GM18508 (cell line): ENCODE data around the gene ANKS1B.

ENCODE experiments used
- ATAC-seq: cut with Tn5 transposase; IDR thresholded peaks from one replicate; pipeline ENCODE4 v1.9.1; 2021; ENCODE audit warnings: moderate number of reproducible peaks; ENCODE audit not compliant: insufficient read depth, unreplicated experiment

ANKS1B gene

DNA sequence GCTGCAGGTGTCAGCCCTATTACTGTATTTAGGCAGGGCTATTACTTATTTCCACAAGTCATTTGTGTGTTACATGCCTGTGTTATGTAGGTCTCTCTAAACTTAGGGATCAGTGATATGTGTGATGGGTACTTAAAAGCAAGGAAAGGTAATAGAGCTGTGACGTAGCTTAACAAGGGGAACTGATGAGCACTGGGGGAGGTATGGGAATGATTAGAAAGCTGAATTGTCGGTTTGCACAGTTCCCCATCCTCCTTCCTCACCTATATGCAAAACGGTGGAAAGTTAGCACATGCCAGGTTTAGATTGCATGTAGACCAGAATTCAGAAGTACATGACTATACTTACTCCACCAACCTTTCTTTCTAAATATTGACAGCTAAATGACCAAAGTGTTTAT is 831.4 kb downstream of the ANKS1B start:
- ATAC-seq = no peak

DNA sequence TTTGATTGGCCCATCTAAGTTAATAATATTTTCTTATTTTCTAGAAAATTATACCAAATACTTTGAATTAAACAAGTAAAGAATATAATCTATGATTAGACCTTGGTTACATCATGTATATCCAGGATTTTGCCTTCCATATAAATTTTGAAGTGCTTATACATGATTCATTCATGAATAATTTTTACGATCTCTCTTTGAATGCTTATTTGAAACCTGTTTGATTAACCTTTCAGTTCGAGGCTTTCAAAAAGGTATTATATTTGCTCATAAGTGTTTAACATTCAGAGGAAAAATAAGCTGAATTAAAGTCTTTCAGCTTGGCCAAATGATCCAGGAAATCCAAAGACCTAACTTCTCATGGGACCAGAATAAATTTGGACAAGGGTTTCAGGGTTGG is 832.4 kb downstream of the ANKS1B start:
- no peak for ATAC-seq

GRCh38 chr12:99151744-99152143 is 833.0 kb downstream of the ANKS1B start:
- no peak for ATAC-seq

- ATAC-seq = no peak
Observed at GRCh38 chr12:99147130-99147529, 837.6 kb downstream of the ANKS1B start.

GRCh38 chr12:99146730-99147129 is 838.0 kb downstream of the ANKS1B start:
- ATAC-seq = no peak

DNA sequence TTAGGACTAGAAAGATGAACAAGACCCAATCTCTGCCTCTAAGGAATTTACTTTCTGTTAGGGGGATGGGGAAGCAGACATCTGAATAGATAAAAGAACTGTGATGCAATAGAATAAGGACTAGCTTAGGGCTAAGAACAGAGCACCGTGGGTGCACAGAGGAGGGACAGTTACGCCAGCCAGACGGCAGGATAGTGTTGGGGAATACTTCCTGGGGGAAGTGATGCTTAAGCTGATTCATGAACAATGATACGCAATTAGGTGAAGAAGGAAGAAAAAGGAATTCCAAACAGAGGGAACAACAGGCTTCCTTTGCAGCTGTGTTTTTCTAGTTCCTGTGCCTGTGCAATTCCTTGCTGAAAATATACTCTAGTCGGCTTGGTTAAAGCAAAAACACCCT is 838.6 kb downstream of the ANKS1B start:
- no peak for ATAC-seq

DNA sequence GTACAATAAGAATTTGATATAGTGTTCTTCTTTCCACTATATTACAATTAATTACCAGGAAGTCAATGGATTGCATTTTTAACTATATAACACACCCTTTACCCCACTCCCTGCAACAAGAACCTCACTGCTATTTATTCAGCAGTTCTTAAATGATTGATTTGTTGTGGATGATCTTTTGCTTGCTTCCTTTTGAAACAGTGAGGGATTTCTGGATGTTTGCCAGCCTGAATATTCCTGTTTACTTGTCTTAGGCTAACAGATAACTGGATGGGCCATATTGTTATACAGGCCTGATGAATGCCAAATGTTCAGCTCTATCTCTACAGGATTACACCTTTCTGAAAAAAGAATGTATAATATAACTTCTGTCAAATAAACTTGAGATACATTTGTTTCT is 842.1 kb downstream of the ANKS1B start:
- ATAC-seq = no peak

DNA sequence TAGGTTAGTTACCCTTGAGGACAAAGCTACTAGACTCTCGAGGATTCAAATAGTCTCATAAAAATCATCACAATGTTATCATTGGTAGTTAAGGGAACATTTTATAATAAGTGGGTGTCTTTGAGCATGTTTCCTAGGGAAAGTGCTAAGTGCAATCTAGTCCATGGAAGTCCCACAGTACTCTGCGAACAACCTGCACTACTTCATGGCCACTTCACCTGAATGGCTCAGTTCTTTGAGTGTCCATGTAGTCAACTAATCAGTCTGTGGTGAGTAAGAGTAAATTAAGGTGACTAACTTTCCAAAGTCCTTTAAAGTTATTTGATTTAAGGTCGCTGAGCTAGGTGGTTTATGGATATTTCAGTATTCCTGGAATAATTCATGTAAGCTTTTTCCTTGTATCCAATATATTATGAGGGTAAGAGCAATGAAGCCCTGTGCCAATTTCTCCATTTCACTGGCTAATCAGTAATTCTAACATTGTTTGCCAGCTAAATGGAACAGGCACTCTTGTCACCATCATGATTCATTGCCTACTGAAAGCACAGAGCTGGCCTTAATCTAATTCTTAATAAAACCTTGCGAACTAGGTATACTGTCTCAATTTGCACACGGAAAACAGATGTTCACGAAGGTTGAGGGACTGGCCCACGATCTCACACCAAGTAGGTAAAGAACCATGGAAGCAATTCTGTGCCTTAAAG is 844.6 kb downstream of the ANKS1B start:
- no peak for ATAC-seq

- no peak for ATAC-seq
Observed at GRCh38 chr12:99138393-99138792, 846.3 kb downstream of the ANKS1B start.

DNA sequence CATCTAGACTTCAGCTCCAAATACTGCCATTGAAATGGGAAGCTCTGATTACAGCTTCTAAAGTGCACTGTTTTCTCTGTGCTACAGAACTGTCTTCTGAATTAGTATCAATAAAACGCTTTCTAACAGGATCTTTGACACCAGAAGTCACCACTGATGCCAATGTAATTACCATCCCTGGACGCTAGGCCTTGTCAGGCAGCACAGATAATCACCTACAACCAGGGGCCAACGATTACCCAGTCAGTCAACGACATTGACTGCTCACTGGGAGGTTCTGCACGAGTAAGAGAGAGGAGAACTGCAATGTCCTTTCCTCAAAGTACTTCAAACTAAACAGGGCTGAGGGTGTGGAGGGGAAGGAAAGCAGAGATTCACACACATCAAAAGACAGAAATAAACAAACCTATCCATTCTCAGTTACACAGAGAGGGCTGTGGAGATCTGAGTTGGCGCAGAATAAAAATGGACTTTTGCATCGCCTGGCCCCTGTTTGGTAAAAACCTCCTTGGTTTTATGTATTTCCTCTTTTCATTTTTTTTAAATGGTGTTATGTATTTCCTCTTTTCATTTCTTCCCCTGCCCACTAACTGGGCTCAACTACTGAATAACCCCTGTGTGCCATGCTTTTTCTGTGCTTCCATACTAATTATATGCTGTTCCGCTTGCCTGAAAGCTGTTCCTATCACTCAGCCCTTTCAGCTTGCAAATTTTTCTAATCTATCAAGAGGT is 847.4 kb downstream of the ANKS1B start:
- no peak for ATAC-seq

DNA sequence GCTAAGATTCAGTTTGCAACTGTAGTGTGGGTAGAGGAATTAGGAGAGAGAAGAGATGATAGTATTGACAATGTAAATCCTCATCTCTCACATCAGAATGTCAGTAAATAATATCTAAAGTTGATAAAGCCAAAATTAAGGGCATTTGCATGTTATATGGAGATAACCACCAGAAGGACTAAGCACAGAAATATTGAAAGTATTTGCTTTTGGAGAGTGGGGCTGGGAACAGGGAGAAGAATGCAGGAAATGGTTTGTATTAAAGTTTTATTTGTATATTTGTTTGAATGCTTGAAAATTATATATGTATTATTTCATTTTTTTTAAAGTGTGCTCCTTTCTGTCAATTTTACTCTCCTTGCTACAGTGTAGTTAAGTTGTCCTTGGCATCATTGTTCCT is 848.2 kb downstream of the ANKS1B start:
- no peak for ATAC-seq

DNA sequence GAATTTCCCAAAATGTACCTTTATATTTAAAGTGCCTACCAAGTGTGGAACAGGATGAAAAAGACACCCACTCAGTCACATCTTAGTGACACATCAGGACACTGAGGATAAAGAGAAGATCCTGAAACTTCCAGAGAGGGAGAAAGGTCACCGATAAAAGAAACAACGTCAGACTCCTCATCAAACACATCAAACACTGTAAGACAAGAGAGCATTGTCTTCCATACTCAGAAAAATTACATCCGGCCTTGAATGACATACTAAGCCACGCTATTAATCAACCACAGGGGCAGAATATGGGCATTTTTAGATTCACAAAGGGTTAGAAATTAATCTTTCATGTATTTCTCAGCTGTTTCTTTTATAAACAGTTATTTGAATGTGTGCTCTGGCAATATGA is 849.4 kb downstream of the ANKS1B start:
- no peak for ATAC-seq

GRCh38 chr12:99133401-99133800 is 851.3 kb downstream of the ANKS1B start:
- no peak for ATAC-seq

- no peak for ATAC-seq
Observed at GRCh38 chr12:99131751-99132199, 853.0 kb downstream of the ANKS1B start.

GRCh38 chr12:99130808-99131553 is 853.8 kb downstream of the ANKS1B start:
- ATAC-seq = peak; percentile 95

DNA sequence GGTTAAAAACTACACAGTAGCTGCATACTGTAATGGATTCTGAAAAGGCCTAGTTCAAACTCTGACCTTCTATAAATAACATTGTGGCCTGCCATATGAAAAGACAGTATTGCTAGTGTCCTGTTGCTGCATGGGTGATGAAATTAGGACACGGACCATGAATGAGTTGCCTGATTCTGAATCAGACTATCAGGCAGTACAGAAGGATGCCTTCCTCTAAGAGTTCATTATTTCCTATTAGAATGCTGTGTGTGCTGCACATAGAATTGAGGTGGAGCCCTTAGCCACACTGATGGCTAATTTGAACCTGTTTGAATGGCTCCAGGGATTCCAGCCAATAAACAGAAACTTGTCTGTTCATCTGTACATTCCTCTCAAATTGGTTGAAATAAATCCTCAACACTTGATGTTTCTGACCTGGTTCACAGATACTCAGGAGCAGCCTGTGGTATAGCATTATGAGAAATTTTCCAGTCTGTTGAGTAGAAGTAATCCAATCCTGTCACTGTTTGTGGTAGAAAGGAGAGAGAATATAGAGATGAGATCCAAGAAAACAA is 856.4 kb downstream of the ANKS1B start:
- ATAC-seq = no peak

DNA sequence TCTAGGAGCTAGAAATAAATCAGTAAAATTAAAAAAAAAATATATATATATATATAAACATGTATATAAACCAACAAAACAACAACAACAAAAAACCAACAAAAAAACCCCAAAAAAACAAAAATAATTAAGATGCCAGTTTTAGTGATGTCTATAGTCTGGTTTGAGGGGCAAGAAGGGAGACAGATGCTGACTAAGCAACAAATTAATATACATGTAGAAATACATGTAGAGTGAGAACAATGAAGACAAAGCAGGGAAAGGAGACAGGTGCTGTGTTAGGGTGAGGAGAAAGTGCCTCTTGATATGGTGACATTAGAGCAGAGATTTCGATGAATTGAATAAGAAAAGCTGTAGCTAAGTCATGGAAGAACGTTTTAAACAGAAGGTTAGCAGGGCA is 861.8 kb downstream of the ANKS1B start:
- no peak for ATAC-seq

DNA sequence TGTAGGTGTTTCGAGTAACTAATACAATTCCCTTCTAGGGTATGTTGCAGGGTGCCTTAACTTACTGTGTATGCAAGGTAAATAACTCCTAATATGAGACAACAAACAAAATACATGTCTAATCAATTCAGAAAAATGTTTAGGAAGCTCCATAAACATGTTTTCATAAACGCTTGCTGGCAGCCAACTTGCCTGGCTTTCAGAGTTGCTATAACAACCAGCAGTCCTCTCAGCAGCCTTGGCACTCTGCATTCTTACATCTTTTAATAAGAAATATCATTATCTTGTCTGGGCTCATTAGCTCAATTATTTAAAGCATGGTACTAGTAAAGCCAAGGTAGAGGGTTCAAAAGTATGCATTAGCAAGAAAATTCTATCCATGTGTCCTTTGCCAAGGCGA is 862.2 kb downstream of the ANKS1B start:
- no peak for ATAC-seq

DNA sequence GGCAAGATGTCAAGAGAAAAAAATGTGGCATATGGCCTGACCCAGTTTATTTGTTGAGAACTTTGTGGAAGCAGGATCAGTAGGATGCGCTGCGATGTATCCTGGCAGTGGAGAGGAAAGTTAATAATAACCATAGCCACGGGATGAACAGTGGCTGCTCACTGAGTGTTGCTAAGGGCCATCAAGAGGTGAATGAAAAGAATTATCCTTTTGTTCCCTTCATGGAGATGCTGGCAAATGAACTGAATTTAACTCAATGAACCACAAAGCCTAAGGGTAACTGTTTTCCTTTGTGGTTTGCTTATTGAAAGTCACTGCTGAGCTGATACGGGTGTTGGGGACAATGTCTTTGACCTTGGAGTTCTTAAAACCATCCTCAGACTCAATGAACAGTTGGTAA is 863.2 kb downstream of the ANKS1B start:
- no peak for ATAC-seq

- ATAC-seq = no peak
Observed at GRCh38 chr12:99119943-99120342, 864.8 kb downstream of the ANKS1B start.

GRCh38 chr12:99119449-99119848 is 865.3 kb downstream of the ANKS1B start:
- no peak for ATAC-seq
